ENCODE results near the gene HSPB2.

HSPB2 gene

GRCh38 chr11:111941963-111942362 lies 29.4 kb downstream of the HSPB2 start:
- DNase-seq: no peak

- no peak for DNase-seq
These were observed 30.3 kb downstream of the HSPB2 start for GRCh38 chr11:111942829-111943228.

- peak in 1 of 6 experiments; percentile 12 for DNase-seq
These were observed 31.6 kb downstream of the HSPB2 start for GRCh38 chr11:111944139-111944538.

- no peak for DNase-seq
These were observed 32.1 kb downstream of the HSPB2 start for GRCh38 chr11:111944651-111945051.

GRCh38 chr11:111945198-111945597 lies 32.7 kb downstream of the HSPB2 start:
- no peak for DNase-seq

- DNase-seq: no peak
These were observed 34.0 kb downstream of the HSPB2 start for GRCh38 chr11:111946499-111946898.

- no peak for DNase-seq
These were observed 34.6 kb downstream of the HSPB2 start for GRCh38 chr11:111947143-111947542.

GRCh38 chr11:111949519-111950426 lies 37.2 kb downstream of the HSPB2 start:
- DNase-seq: no peak

- DNase-seq: no peak
These were observed 39.0 kb downstream of the HSPB2 start for GRCh38 chr11:111951565-111951964.

GRCh38 chr11:111954154-111954553 lies 41.6 kb downstream of the HSPB2 start:
- no peak for DNase-seq

GRCh38 chr11:111957663-111958444 lies 45.3 kb downstream of the HSPB2 start:
- no peak for DNase-seq

GRCh38 chr11:111960916-111961315 lies 48.4 kb downstream of the HSPB2 start:
- no peak for DNase-seq

GRCh38 chr11:111961389-111962300 lies 49.1 kb downstream of the HSPB2 start:
- no peak for DNase-seq
